ENCODE results near the gene PLA2G2C.

Gene PLA2G2C

GRCh38 chr1:20183616-20184271 is 2.6 kb downstream of the PLA2G2C start:
- H3K27ac ChIP-seq (ENCODE audit: low read length): no peak overlapping the region
- H3K4me1 ChIP-seq (ENCODE audit: low read length): peaks cover 20% of the 10 kb centered on the region
- no peak overlapping the region for H3K4me2 ChIP-seq (ENCODE audit: low read length)
- no peaks in the 10 kb centered on the region for H3K79me2 ChIP-seq (ENCODE audit: low read length)
- no peak overlapping the region for H3K9ac ChIP-seq (ENCODE audit: low read length)
- H3K4me3 ChIP-seq (ENCODE audit: low read length): no peak overlapping the region
- H3K9me3 ChIP-seq (ENCODE audit: insufficient read depth, low read length): no peaks in the 10 kb centered on the region
- H4K20me1 ChIP-seq (ENCODE audit: insufficient read depth, low read length): no peaks in the 10 kb centered on the region
- H3K27me3 ChIP-seq (ENCODE audit: low read depth, low read length): no peaks in the 10 kb centered on the region
- TF ChIP-seq CTCF (IDR thresholded peaks at IDR 0.05; ENCODE audit: low read depth, low read length): no peak
- no peak for TF ChIP-seq EZH2phosphoT487 (IDR thresholded peaks at IDR 0.05; ENCODE audit: low read depth)
- no peaks in the 10 kb centered on the region for H3K36me3 ChIP-seq (replicated peaks; ENCODE audit: low read depth, low read length)
- H2AFZ ChIP-seq (ENCODE audit: low read depth, low read length): no peak overlapping the region

GRCh38 chr1:20183035-20183434 is 3.3 kb downstream of the PLA2G2C start:
- H3K4me1 ChIP-seq (ENCODE audit: low read length): peaks cover 14% of the 10 kb centered on the region
- no peaks in the 10 kb centered on the region for H3K79me2 ChIP-seq (ENCODE audit: low read length)
- no peaks in the 10 kb centered on the region for H3K27me3 ChIP-seq (ENCODE audit: low read depth, low read length)
- TF ChIP-seq CTCF (IDR thresholded peaks at IDR 0.05; ENCODE audit: low read depth, low read length) (no peak), EZH2phosphoT487 (IDR thresholded peaks at IDR 0.05; ENCODE audit: low read depth) (no peak)
- no peaks in the 10 kb centered on the region for H4K20me1 ChIP-seq (ENCODE audit: insufficient read depth, low read length)
- H3K9me3 ChIP-seq (ENCODE audit: insufficient read depth, low read length): no peaks in the 10 kb centered on the region
- no peak overlapping the region for H3K4me3 ChIP-seq (ENCODE audit: low read length)
- no peaks in the 10 kb centered on the region for H3K36me3 ChIP-seq (replicated peaks; ENCODE audit: low read depth, low read length)
- no peak overlapping the region for H3K4me2 ChIP-seq (ENCODE audit: low read length)
- no peak overlapping the region for H2AFZ ChIP-seq (ENCODE audit: low read depth, low read length)
- no peak overlapping the region for H3K9ac ChIP-seq (ENCODE audit: low read length)
- no peak overlapping the region for H3K27ac ChIP-seq (ENCODE audit: low read length)

- TF ChIP-seq EZH2phosphoT487 (IDR thresholded peaks at IDR 0.05; ENCODE audit: low read depth) (no peak), CTCF (IDR thresholded peaks at IDR 0.05; ENCODE audit: low read depth, low read length) (no peak)
- H3K79me2 ChIP-seq (ENCODE audit: low read length): no peaks in the 10 kb centered on the region
- H4K20me1 ChIP-seq (ENCODE audit: insufficient read depth, low read length): no peaks in the 10 kb centered on the region
- no peaks in the 10 kb centered on the region for H3K36me3 ChIP-seq (replicated peaks; ENCODE audit: low read depth, low read length)
- H3K9me3 ChIP-seq (ENCODE audit: insufficient read depth, low read length): no peaks in the 10 kb centered on the region
- H3K27me3 ChIP-seq (ENCODE audit: low read depth, low read length): no peaks in the 10 kb centered on the region
- H3K27ac ChIP-seq (ENCODE audit: low read length): no peak overlapping the region
- no peak overlapping the region for H3K9ac ChIP-seq (ENCODE audit: low read length)
- H3K4me3 ChIP-seq (ENCODE audit: low read length): no peak overlapping the region
- no peak overlapping the region for H3K4me2 ChIP-seq (ENCODE audit: low read length)
- H2AFZ ChIP-seq (ENCODE audit: low read depth, low read length): no peak overlapping the region
- H3K4me1 ChIP-seq (ENCODE audit: low read length): peaks cover 14% of the 10 kb centered on the region
Observed at GRCh38 chr1:20182415-20182814, 3.9 kb downstream of the PLA2G2C start.

- Histone ChIP-seq H3K9ac (ENCODE audit: low read length) (no peak overlapping the region), H3K4me2 (ENCODE audit: low read length) (no peak overlapping the region), H2AFZ (ENCODE audit: low read depth, low read length) (no peak overlapping the region), H3K27me3 (ENCODE audit: low read depth, low read length) (no peaks in the 10 kb centered on the region), H3K36me3 (replicated peaks; ENCODE audit: low read depth, low read length) (no peaks in the 10 kb centered on the region), H3K27ac (ENCODE audit: low read length) (no peak overlapping the region), H3K79me2 (ENCODE audit: low read length) (no peaks in the 10 kb centered on the region), H3K4me3 (ENCODE audit: low read length) (no peak overlapping the region), H3K4me1 (ENCODE audit: low read length) (peaks cover 7% of the 10 kb centered on the region), H3K9me3 (ENCODE audit: insufficient read depth, low read length) (no peaks in the 10 kb centered on the region), H4K20me1 (ENCODE audit: insufficient read depth, low read length) (no peaks in the 10 kb centered on the region)
- no peak for TF ChIP-seq EZH2phosphoT487 (IDR thresholded peaks at IDR 0.05; ENCODE audit: low read depth)
- TF ChIP-seq CTCF (IDR thresholded peaks at IDR 0.05; ENCODE audit: low read depth, low read length): no peak
Observed at GRCh38 chr1:20180844-20181207, 5.5 kb downstream of the PLA2G2C start.
